LNCAP (cell line): ENCODE measurements around the gene GCK.

ENCODE experiments used
- CTCF ChIP-seq: fragments of 450-650 bp; IDR thresholded peaks from 2 replicates; pipeline ENCODE4 v1.5.1; 2017; ENCODE audit warnings: mild to moderate bottlenecking

Gene GCK

GRCh38 chr7:44124822-44125202 lies 64.4 kb downstream of the GCK start:
- TF ChIP-seq CTCF = no peak

DNA sequence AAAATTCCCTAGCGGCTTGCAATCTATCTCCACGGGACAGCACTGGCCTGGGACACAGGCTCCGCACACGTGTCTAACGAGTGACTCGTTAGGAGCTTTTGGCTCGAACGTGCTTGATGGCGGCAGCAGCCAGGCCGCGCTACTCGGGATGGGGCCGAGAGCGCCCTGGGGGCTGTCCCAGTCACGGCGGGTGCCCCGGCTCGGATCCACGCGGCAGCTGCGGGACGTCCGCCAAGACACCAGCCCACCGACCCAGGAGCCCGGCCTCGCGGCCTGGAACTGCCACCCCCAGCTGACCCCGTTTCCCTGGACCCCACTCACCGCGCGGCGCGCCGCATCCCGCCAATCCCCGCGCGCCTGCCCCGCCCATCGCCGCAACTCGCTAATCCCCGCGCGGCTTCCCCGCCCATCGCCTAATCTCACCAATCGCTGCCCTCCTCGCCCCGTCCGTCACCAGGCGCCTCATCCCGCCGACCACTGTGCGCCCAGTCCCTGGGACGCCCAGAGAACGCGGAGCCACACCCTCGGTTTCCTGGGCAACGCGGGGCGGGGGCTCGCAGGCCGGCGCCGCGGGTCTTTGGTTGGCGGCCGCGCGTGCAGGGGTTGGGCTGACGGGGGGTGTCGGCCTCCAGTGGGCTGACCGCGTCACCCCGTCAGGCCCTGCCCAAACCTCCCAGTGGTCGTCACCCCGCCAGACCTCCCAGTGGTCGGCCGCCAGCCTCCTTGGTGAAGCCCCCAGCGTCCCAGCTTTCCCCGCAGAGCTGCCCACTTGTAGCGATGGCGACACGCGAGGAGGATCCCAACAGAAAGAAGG lies 65.8 kb downstream of the GCK start, which contains the start of gene POLD2:
TSS of gene POLD2 (minus strand) at position 359 of the 814 bp plus-strand sequence. CDS start 1,495 bp downstream, outside the sequence.
- TF ChIP-seq CTCF = no peak

GRCh38 chr7:44122529-44122928 lies 66.7 kb downstream of the GCK start:
- no peak for TF ChIP-seq CTCF

DNA sequence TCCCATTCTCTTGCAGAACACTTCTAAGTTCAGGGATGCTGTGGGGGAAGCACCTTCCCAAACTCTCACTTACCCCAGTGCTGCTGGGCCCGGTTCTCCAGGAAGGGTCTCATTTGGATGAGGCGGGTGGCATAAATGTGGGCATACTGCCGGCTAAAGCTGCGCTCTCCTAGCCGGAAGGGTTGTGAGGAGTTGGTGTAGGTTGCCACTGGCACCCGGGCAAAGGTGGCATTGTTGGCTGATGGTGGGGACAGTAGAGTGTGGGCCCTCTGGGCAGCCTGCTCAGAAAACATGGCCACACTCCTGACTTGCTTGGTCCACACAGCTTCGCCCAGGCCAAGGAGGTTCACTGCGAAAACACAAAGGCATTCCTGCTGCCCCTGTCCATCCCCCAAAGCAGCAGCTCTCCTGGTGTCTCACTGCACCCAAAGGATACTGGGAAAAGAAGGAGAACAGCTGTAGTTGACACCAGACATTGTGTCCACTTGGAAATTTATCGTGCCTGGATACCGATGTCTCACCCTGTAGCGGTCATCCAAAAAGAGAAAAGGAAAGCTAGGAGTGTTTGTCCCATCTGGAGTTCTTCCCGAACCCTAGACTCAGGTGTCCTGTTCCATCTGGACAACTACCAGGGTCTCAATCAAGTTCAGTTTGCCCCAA lies 67.3 kb downstream of the GCK start:
- TF ChIP-seq CTCF = no peak

DNA sequence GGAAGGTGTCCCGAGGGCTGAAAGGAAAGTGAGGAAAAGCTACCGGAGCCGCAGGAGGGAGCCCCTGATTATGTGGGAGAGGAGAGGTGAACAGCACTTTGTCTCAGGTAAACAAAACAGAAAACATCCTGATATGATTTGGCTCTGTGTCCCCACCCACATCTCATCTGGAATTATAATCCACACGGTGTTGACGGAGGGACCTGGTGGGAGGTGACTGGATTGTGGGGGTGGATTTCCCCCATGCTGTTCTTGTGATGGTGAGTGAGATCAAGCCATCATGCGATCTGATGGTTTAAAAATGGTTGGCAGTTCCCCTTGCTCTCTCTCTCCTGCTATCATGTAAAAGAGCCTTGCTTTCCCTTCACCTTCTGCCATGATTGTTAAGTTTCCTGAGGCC lies 68.8 kb downstream of the GCK start:
- no peak for TF ChIP-seq CTCF

DNA sequence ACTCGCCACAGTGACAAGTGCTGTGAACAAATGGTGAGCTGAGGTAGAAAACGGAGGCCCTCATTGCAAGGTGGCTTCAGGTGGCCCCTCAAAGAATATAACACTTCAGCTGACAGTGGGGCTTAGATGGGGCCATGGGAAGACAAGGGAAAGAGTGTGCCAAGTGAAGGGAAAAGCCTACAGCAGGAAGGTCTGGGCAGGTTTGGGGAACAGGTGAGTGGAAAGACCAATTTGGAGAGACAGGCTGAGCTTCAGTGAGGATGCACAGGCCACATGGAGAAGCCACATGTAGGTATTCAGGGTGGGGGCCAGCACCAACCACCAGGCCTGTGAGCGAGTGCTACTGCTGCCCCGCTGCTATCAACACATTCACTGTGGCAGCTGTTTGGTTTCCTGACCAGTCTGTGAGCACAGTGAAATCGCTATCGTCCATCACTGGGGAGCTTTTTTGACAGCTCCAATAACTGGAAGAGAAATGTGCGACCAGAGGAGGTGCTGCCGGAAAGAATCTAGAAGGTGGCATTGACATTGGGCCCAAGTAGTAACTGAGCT lies 69.3 kb downstream of the GCK start:
- TF ChIP-seq CTCF = no peak

- TF ChIP-seq CTCF = no peak
These were observed 71.3 kb downstream of the GCK start for GRCh38 chr7:44117801-44118429.
